Measurements from ENCODE around the gene WFIKKN2.
"Not testable (repeated sequence)": the region's sequence is repeated elsewhere in the genome, so short reads cannot be mapped to it uniquely, and the experiment has no call there.

Gene WFIKKN2

GRCh38 chr17:50871364-50871763 lies 36.0 kb downstream of the WFIKKN2 start:
- TF ChIP-seq, protein P1, sequence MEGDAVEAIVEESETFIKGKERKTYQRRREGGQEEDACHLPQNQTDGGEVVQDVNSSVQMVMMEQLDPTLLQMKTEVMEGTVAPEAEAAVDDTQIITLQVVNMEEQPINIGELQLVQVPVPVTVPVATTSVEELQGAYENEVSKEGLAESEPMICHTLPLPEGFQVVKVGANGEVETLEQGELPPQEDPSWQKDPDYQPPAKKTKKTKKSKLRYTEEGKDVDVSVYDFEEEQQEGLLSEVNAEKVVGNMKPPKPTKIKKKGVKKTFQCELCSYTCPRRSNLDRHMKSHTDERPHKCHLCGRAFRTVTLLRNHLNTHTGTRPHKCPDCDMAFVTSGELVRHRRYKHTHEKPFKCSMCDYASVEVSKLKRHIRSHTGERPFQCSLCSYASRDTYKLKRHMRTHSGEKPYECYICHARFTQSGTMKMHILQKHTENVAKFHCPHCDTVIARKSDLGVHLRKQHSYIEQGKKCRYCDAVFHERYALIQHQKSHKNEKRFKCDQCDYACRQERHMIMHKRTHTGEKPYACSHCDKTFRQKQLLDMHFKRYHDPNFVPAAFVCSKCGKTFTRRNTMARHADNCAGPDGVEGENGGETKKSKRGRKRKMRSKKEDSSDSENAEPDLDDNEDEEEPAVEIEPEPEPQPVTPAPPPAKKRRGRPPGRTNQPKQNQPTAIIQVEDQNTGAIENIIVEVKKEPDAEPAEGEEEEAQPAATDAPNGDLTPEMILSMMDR (IDR thresholded peaks at IDR 0.05; ENCODE audit: low read depth, low read length, missing control alignments), result no peak
- no peak for DNase-seq (ENCODE audit: low read depth)
- no peak overlapping the region for H3K4me3 ChIP-seq (ENCODE audit: low read depth, low read length)

DNA sequence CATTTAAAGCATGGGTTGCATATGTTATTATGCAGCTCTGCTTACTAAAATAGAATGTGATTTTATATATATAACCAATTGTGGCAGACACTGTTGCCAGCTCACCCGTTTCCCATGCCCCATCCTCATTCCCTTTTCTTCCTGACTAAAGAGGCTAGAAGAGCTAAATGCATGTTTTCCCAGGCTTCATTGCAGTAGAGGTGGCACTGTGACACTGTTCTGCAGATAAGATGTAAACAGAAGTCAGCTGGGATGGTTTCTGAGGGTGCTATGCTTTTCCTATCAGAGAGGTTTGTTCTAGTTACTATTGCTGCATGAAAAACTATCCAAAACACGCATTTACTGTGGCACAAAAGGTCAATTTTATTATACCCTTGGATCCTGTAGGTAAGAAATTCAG lies 36.5 kb downstream of the WFIKKN2 start:
- TF ChIP-seq, protein P1 (IDR thresholded peaks at IDR 0.05; ENCODE audit: low read depth, low read length, missing control alignments), result no peak
- no peak for DNase-seq (ENCODE audit: low read depth)

GRCh38 chr17:50872710-50873424 lies 37.5 kb downstream of the WFIKKN2 start:
- H3K4me3 ChIP-seq (ENCODE audit: low read depth, low read length), result no peak overlapping the region
- no peak for DNase-seq (ENCODE audit: low read depth)
- TF ChIP-seq, protein P1 (IDR thresholded peaks at IDR 0.05; ENCODE audit: low read depth, low read length, missing control alignments), result no peak

More for the DNA sequence above, 36.5 kb downstream of the WFIKKN2 start:
- H3K4me3 ChIP-seq (ENCODE audit: low read depth, low read length), result no peak overlapping the region

DNA sequence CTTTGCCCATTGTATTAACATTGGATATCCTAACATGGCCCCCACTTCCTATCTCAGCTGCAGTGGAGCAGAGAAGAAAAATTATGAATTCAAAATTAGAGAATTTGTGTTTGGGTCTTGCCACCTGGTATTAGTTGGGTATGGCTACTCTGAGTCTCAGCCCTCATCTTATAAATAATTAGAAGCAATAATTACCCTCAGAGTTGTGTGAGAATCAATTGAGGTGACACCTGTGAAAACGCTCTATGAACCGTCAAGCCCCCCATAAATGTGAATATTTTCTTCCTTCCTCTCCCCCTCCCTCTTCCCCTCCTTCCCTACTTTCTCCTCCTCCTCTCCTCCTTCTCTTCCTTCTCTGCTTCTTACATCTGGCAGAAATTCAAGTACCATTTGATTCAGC lies 39.7 kb downstream of the WFIKKN2 start:
- no peak overlapping the region for H3K4me3 ChIP-seq (ENCODE audit: low read depth, low read length)
- DNase-seq (ENCODE audit: low read depth), result no peak
- TF ChIP-seq, protein P1 (IDR thresholded peaks at IDR 0.05; ENCODE audit: low read depth, low read length, missing control alignments), result no peak

- not testable (repeated sequence) for DNase-seq (ENCODE audit: low read depth); H3K4me3 ChIP-seq (ENCODE audit: low read depth, low read length)
These were observed 41.7 kb downstream of the WFIKKN2 start for GRCh38 chr17:50877042-50877441.

GRCh38 chr17:50877838-50878237 lies 42.5 kb downstream of the WFIKKN2 start:
- H3K4me3 ChIP-seq (ENCODE audit: low read depth, low read length), result no peak overlapping the region
- TF ChIP-seq, protein P1 (IDR thresholded peaks at IDR 0.05; ENCODE audit: low read depth, low read length, missing control alignments), result no peak
- DNase-seq (ENCODE audit: low read depth), result no peak

DNA sequence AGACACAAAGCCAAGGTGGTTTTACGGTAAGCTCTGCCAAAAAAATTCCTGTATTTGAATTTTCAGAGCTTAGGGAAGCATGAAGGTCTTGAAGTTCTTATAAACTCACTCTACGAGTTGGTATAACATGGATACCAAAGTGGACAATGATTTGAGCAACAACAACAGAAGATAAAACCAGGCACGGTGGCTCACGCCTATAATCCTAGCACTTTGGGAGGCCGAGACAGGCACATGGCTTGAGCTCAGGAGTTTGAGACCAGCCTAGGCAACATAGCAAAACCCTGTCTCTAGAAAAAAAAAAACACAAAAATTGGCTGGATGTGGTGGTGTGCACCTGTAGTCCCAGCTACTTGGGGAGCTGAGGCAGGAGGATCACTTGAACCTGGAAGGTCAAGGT lies 43.7 kb downstream of the WFIKKN2 start:
- H3K4me3 ChIP-seq (ENCODE audit: low read depth, low read length), result no peak overlapping the region
- TF ChIP-seq, protein P1 (IDR thresholded peaks at IDR 0.05; ENCODE audit: low read depth, low read length, missing control alignments), result no peak
- no peak for DNase-seq (ENCODE audit: low read depth)

Measured in GM12864 (cell line).